Esophagus (tissue), 2 donors: ENCODE results near the gene SNX20. TPM values are rescaled to one million over a fixed set of nuclear protein-coding genes. Genes with fewer than 3 reads are reported as not detected.

ENCODE experiments used
- H3K27ac ChIP-seq, 2 donors: one replicate each; pipeline ENCODE4 v1.5.1; 2013; ENCODE audit warnings: low read depth in 2 of 2, mild to moderate bottlenecking in 2 of 2, inconsistent platforms in 1 of 2, low read length in 1 of 2, moderate library complexity in 1 of 2
- H3K27me3 ChIP-seq, 2 donors: one replicate each; pipeline ENCODE4 v1.6.1; 2013; ENCODE audit warnings: low read length in 2 of 2, control low read depth in 1 of 2, mild to moderate bottlenecking in 1 of 2; ENCODE audit not compliant: insufficient read depth in 2 of 2, control insufficient read depth in 1 of 2
- H3K36me3 ChIP-seq, 2 donors: one replicate each; pipeline ENCODE4 v1.6.1; 2013; ENCODE audit warnings: low read length in 1 of 2; ENCODE audit not compliant: control insufficient read depth in 2 of 2, insufficient read depth in 2 of 2
- H3K4me1 ChIP-seq, 2 donors: one replicate each; pipeline ENCODE4 v1.6.1; 2013; ENCODE audit warnings: low read length in 1 of 2; ENCODE audit not compliant: control insufficient read depth in 2 of 2, insufficient read depth in 2 of 2
- H3K4me3 ChIP-seq, 2 donors: one replicate each; pipeline ENCODE4 v1.5.1; 2013; ENCODE audit warnings: low read length in 2 of 2, mild to moderate bottlenecking in 2 of 2, low read depth in 1 of 2, moderate library complexity in 1 of 2
- H3K9me3 ChIP-seq, 2 donors: one replicate each; pipeline ENCODE4 v1.6.1; 2013; ENCODE audit warnings: mild to moderate bottlenecking in 2 of 2, low read depth in 1 of 2, low read length in 1 of 2, moderate library complexity in 1 of 2; ENCODE audit not compliant: control insufficient read depth in 2 of 2, insufficient read depth in 1 of 2
- WGBS, 2 donors: extraction: QIAGEN DNeasy Blood & Tissue Kit; methylation state at CpG; one replicate each; pipeline ENCODE4 v1.1.7; 2013; 5-methylcytosine and 5-hydroxymethylcytosine counted together
- polyA plus RNA-seq, 2 donors: library from polyadenylated mRNA; stranded (reverse); fragments of 200-250 nt; gene quantifications; one replicate each; pipeline ENCODE4 v1.2.3, GENCODE V29; 2013
- donor health status: healthy with polysubstance abuse.
- donor health status: Bipolar disorder and iron deficiency.

Gene SNX20
- polyA plus RNA-seq, 2 donors = 0.43 to 0.75 TPM

DNA sequence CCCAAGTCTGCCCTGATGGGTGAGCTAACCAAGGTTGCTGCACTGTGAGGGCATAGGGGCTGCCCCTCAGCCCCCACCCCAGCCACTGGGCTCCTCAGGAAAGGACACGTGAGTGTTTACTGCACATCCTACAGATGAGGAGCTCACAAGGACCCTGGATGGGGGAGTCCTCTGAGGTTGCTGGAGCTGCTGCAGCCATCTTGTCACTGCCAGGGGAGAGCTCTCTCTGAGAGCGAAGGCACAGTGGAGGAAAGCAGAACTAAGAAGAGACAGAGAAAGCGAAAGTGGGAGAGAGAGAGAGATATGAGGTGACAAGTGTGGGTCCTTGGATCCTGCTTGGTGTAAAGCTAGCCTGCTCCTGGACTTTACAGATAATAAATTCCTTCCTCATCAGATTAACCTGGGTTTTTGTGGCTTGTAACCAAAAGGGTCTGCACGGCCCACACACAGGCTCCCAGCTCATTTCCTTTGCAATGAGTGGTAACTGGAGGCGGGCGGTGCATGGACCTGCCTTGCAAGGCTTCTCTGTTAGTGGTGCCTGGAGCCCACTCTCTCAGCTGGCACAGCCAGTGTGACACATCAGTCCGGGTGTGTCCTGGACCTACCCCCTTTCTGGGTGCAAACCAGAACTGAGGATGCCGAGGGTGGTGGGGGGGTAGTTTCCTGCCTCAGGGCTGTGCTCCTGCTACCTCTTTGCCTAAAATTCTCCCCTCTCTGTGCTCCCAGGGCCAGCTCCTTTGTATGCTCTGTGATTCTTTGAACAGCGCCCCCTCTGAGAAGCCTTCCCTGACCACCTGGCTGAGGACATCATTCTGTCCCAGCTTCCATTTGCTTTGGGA is 14.2 kb downstream of the SNX20 start:
- H3K4me3 ChIP-seq = no peak overlapping the region
- 63 to 74% methylated on average over 9 of the region's 9 CpGs for WGBS, 2 donors

DNA sequence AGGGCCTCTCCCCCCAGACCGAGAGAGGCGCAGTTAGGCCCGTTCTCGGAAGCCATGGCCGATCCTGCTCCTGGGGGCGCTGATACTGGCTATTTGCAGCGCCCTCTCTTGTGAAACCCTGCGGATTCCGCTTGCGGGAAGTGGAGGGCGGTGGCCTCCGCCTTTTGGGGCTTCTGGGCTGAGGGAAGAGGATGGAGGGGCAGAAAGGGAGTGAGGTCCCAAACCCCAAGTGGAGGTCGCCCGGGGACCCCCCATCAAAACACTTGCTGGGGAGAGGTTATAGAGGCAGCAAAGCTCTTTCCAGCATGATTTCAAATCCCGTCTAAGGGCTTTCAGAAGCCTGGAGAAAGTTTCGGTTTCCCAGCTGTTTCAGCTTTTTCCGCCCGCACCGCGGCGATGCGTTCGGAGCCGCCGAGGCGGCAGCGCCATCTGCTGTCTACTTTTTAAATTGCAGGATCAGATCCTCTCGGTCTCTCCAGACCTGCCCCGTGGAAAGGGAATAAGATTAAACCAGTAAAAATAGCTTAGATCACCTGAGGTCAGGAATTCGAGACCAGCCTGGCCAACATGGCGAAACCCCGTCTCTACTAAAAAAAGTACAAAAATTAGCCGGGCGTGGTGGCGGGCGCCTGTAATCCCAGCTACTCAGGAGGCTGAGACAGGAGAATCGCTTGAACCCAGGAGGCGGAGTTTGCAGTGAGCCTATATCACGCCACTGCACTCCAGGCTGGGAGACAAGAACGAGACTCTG is 15.8 kb downstream of the SNX20 start:
- 19 to 20% methylated on average over 40 of the region's 40 CpGs for WGBS, 2 donors
- peak overlapping the region in 1 of 2 donors; percentile 1 for H3K27ac ChIP-seq
- H3K9me3 ChIP-seq = peaks cover 0 to 4% of the 10 kb centered on the region in 2 donors
- peaks cover 8 to 13% of the 10 kb centered on the region in 2 donors for H3K4me1 ChIP-seq
- H3K36me3 ChIP-seq = no peaks in the 10 kb centered on the region
- H3K27me3 ChIP-seq = no peaks in the 10 kb centered on the region
- H3K4me3 ChIP-seq = peak overlapping the region; percentile 37 to 45

More for the DNA sequence above, 14.2 kb downstream of the SNX20 start:
- Histone ChIP-seq H3K27me3 (no peaks in the 10 kb centered on the region), H3K27ac (peak overlapping the region in 1 of 2 donors; percentile 75), H3K9me3 (peaks cover 0 to 6% of the 10 kb centered on the region in 2 donors), H3K4me1 (peaks cover 8 to 13% of the 10 kb centered on the region in 2 donors), H3K36me3 (no peaks in the 10 kb centered on the region)

DNA sequence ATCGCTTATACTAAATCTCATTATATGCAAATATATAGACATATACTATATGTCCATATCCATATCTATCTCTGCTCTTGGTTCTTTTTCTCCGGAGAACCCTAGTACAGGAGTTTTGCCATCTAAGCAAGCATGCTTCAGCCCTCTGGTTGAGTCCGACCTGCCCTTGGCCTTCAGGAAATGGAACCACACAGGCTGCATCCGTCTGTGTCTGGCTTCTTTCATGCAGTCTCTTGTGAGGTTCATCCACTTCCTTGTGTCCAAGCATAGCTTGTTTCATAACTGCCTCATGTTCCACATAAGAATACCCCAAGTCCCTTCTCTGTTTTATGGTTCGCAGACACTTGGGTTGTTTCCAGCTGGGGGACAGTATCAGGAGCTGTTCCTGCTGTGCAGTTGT is 16.8 kb downstream of the SNX20 start:
- no peak overlapping the region for H3K4me3 ChIP-seq
- no peaks in the 10 kb centered on the region for H3K27me3 ChIP-seq
- no peak overlapping the region for H3K27ac ChIP-seq
- WGBS, 2 donors = 93 to 95% methylated on average over 5 of the region's 5 CpGs
- H3K9me3 ChIP-seq = peaks cover 0 to 4% of the 10 kb centered on the region in 2 donors
- H3K36me3 ChIP-seq = no peaks in the 10 kb centered on the region
- peaks cover 8 to 13% of the 10 kb centered on the region in 2 donors for H3K4me1 ChIP-seq

DNA sequence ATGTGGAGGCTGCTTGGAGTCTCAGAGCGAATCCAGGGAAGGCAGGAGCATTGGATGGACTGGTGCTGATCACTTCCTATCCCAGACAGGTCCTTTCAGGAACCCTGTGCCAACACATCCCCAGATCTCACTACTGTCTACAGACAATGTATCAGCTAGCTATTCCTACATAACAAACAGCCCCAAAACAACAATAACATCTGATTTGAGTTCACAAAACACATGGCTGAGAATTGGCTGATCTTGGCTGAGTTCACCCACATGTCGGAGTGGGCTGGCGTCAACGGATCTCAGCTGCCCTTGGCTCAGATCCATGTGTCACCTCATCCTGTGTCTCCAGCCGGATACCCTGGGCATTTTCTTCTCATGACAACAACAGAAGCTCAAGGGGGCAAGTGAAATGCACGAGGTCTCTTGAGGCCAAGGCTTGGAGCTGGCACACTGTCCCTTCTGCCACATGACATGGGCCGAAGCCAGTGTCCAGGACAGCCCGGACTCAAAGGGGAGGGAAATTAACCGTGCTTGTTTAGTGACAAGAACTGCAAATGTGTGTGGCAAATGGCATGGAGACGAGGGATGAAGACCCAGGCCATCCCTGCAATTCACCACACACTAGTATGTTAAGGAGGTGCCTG is 18.7 kb downstream of the SNX20 start:
- H3K36me3 ChIP-seq = no peaks in the 10 kb centered on the region
- no peak overlapping the region for H3K27ac ChIP-seq
- H3K4me1 ChIP-seq = peaks cover 2 to 4% of the 10 kb centered on the region in 2 donors
- no peak overlapping the region for H3K4me3 ChIP-seq
- no peaks in the 10 kb centered on the region for H3K27me3 ChIP-seq
- 83 to 89% methylated on average over 10 of the region's 10 CpGs for WGBS, 2 donors
- H3K9me3 ChIP-seq = peaks cover 0 to 4% of the 10 kb centered on the region in 2 donors

DNA sequence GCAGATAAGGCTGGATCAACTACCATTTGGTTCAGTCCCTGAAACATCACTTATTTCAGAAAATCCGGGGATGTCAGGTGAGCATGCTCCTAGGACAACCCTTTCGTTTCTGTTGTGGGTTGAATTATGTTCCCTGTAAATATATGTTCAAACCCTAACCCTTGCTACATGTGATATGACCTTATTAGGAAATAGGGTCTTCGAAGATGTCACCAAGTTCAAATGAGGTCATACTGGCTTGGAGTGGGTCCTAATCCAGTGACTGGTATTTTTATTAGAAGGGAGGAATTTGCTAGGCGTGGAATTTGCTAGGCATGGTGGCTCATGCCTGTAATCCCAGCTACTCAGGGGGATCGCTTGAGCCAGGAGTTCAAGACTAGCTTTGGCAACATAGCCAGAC is 21.3 kb downstream of the SNX20 start:
- no peaks in the 10 kb centered on the region for H3K36me3 ChIP-seq
- peaks cover 0 to 4% of the 10 kb centered on the region in 2 donors for H3K9me3 ChIP-seq
- no peaks in the 10 kb centered on the region for H3K27me3 ChIP-seq
- 78 to 83% methylated on average over 5 of the region's 5 CpGs for WGBS, 2 donors
- peaks cover 0 to under 1% of the 10 kb centered on the region in 2 donors for H3K4me1 ChIP-seq
- no peak overlapping the region for H3K27ac ChIP-seq
- no peak overlapping the region for H3K4me3 ChIP-seq

DNA sequence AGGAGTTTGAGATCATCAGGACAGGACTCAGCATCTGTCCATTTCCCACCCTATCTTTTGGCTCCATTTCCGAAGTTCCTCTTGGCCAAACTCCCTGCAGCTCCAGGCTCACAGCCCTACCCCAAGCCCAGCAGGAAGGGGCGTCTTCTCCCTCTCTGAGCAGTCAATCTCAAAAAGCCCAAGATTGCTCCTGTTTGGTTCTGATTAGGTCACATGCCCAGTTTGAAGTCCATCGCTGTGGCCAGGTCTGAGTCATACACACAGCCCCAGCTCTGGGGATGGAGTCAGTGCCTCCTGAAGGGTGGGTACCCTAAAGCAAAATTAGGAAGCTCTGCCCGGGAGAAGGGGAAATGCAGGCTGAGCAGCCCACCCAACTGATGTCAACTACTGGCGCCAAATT is 23.9 kb downstream of the SNX20 start:
- no peak overlapping the region for H3K27ac ChIP-seq

DNA sequence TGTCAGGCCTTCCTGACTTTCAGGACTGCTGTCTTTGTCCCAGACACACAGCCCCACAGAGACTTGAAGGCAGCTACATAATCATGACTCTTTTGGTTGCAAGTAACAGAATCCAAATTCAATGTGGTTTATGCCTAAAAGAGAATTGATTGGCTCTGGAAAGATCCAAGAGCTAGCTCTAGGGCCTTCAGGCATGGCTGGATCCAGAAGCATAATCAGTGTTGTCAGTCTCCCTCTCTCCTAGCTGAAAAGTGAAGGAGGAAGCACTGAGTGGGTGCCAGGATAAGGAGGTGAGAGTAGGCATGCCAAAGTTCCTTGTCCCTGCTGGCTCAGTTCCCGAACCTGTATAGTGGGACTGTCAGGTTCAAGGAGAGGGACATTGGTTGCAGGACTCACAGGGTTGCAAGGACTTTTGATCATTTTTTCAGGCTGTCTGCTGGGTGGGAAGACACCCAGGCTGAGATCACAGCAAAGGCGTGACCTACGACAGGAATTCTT is 25.5 kb downstream of the SNX20 start:
- Histone ChIP-seq H3K4me3 (no peak overlapping the region), H3K36me3 (no peaks in the 10 kb centered on the region), H3K27ac (no peak overlapping the region), H3K9me3 (no peaks in the 10 kb centered on the region), H3K27me3 (no peaks in the 10 kb centered on the region), H3K4me1 (no peaks in the 10 kb centered on the region)
- WGBS, 2 donors = 85 to 89% methylated on average over 3 of the region's 3 CpGs

More for the DNA sequence above, 23.9 kb downstream of the SNX20 start:
- 55 to 63% methylated on average over 5 of the region's 5 CpGs for WGBS, 2 donors
- Histone ChIP-seq H3K4me3 (no peak overlapping the region), H3K36me3 (no peaks in the 10 kb centered on the region), H3K9me3 (no peaks in the 10 kb centered on the region), H3K27me3 (no peaks in the 10 kb centered on the region), H3K4me1 (no peaks in the 10 kb centered on the region)

DNA sequence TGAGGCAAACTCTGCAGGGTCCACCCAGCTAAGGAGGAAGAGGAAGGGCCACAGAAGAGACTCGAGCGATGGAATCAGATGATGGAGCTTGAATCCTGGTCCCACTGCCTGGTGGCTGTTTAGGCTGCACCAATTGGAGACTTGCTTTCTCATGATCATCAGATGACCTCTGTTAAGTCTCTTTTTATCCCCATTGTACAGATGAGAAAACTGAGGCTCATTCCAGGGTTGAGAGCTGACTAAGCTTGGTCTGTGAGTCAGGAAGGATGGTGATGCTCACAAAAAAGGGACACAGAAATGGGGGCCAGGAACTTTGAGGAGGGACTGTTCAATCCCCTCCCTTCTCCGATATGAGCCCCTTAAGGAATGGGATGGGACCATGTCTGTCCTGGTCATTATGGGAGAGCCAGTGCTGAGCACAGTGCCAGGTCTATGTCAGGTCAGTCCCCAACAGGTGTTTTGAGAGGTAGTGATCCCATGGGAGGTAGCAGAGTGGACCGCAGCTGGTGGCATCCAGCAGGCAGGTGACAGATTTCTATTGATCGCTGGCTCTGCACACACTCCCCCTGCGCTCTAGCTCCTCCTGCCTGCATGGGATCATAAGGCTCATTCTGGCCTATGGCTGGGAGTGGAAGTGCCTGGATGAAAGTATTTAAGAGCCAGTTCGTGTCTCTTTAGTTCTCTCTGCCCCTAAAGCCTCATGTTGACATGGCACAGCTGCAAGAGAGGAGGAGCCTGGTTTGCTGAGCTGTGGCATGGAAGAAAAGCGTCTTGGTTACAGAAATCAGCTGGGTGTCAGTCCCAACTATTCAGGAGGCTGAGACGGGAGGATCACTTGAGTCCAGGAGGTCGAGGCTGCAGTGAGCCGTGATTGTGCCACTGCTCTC is 27.2 kb downstream of the SNX20 start:
- Histone ChIP-seq H3K4me3 (no peak overlapping the region), H3K9me3 (no peaks in the 10 kb centered on the region), H3K36me3 (no peaks in the 10 kb centered on the region), H3K4me1 (no peaks in the 10 kb centered on the region), H3K27ac (no peak overlapping the region), H3K27me3 (no peaks in the 10 kb centered on the region)
- WGBS, 2 donors = 68 to 83% methylated on average over 11 of the region's 11 CpGs
